ENCODE measurements around the gene ABCC9.

ABCC9 gene

GRCh38 chr12:21877293-21877982 is 63.8 kb downstream of the ABCC9 start:
- no peak for DNase-seq

GRCh38 chr12:21865846-21866245 is 75.4 kb downstream of the ABCC9 start:
- no peak for DNase-seq

- DNase-seq = no peak
Observed at GRCh38 chr12:21860534-21860933, 80.7 kb downstream of the ABCC9 start.

- DNase-seq = no peak
Observed at GRCh38 chr12:21860128-21860527, 81.1 kb downstream of the ABCC9 start.

- DNase-seq = no peak
Observed at GRCh38 chr12:21852251-21852650, 89.0 kb downstream of the ABCC9 start.

GRCh38 chr12:21851151-21851550 is 90.1 kb downstream of the ABCC9 start:
- DNase-seq = no peak

GRCh38 chr12:21850419-21850818 is 90.8 kb downstream of the ABCC9 start:
- no peak for DNase-seq

GRCh38 chr12:21849878-21850277 is 91.3 kb downstream of the ABCC9 start:
- no peak for DNase-seq

- DNase-seq = no peak
Observed at GRCh38 chr12:21848192-21848591, 93.0 kb downstream of the ABCC9 start.

GRCh38 chr12:21843795-21844194 is 97.4 kb downstream of the ABCC9 start:
- DNase-seq = no peak

GRCh38 chr12:21839776-21840175 is 101.5 kb downstream of the ABCC9 start:
- no peak for DNase-seq

GRCh38 chr12:21837847-21838246 is 103.4 kb downstream of the ABCC9 start:
- no peak for DNase-seq

GRCh38 chr12:21831791-21832344 is 109.4 kb downstream of the ABCC9 start:
- no peak for DNase-seq

- no peak for DNase-seq
Observed at GRCh38 chr12:21828779-21829178, 112.4 kb downstream of the ABCC9 start.

- no peak for DNase-seq
Observed at GRCh38 chr12:21828136-21828775, 113.0 kb downstream of the ABCC9 start.

- no peak for DNase-seq
Observed at GRCh38 chr12:21827083-21827482, 114.1 kb downstream of the ABCC9 start.

GRCh38 chr12:21826618-21826910 is 114.7 kb downstream of the ABCC9 start:
- no peak for DNase-seq

- DNase-seq = no peak
Observed at GRCh38 chr12:21825886-21826617, 115.2 kb downstream of the ABCC9 start.

- DNase-seq = no peak
Observed at GRCh38 chr12:21823581-21823980, 117.6 kb downstream of the ABCC9 start.

GRCh38 chr12:21819678-21820077 is 121.5 kb downstream of the ABCC9 start:
- no peak for DNase-seq

- DNase-seq = peak; percentile 28
Observed at GRCh38 chr12:21819236-21819635, 122.0 kb downstream of the ABCC9 start.

- DNase-seq = no peak
Observed at GRCh38 chr12:21818627-21819026, 122.6 kb downstream of the ABCC9 start.

- no peak for DNase-seq
Observed at GRCh38 chr12:21815306-21816062, 125.7 kb downstream of the ABCC9 start.

Measured in NCI-H226 (cell line).